B cell (primary cell): ENCODE results near the gene ZNF620. TPM values are rescaled to one million over a fixed set of nuclear protein-coding genes. Genes with fewer than 3 reads are reported as not detected.

ENCODE experiments used
- ATAC-seq: fragments of 200-7000 bp; cut with Tn5 transposase; one replicate; pipeline ENCODE4 v1.10.0; 2021; ENCODE audit warnings: low read depth, mild to moderate bottlenecking, moderate number of reproducible peaks, moderate library complexity
- CTCF ChIA-PET: fragments of 350-600 bp; sonication (Branson Sonifier 250); formaldehyde crosslinking; loops from one replicate; lab custom pipeline; 2021; ENCODE audit warnings: antibody characterized with exemption, inconsistent platforms; lab: Charles Lee
- POLR2A ChIA-PET: fragments of 350-600 bp; sonication (Branson Sonifier 250); formaldehyde crosslinking; loops from one replicate; lab custom pipeline; 2021; ENCODE audit warnings: antibody characterized with exemption; lab: Charles Lee
- DNase-seq: peaks from one replicate; pipeline ENCODE4 v3.0.0; 2013
- H2AFZ ChIP-seq: 2 replicates; pipeline ENCODE4 v1.6.1; 2012; ENCODE audit warnings: mild to moderate bottlenecking, low read depth, low read length; ENCODE audit not compliant: insufficient read depth, poor library complexity, severe bottlenecking
- H3K27ac ChIP-seq, 2 donors: 1 replicate in 1 of 2; 2 replicates in 1 of 2; pipeline ENCODE4 v1.5.1; 2012 to 2013; ENCODE audit warnings: low read length in 2 of 2, mild to moderate bottlenecking in 2 of 2, moderate library complexity in 1 of 2
- H3K27me3 ChIP-seq, 4 experiments: fragments of 200-600 bp in 1 of 4; sonication (generic) in 1 of 4; replicated peaks in 1 of 4; 1 replicate in 2 of 4; 2 replicates in 2 of 4; pipeline versions ENCODE4 v1.6.1 to v1.7.0; 2013 to 2016; ENCODE audit warnings: low read length in 3 of 4, mild to moderate bottlenecking in 2 of 4, mixed read lengths in 1 of 4, moderate library complexity in 1 of 4; ENCODE audit not compliant: insufficient read depth in 4 of 4, control insufficient read depth in 3 of 4; ENCODE audit errors: control extremely low read depth in 1 of 4
- H3K36me3 ChIP-seq, 2 experiments: replicated peaks in 1 of 2; 1 replicate in 1 of 2; 2 replicates in 1 of 2; pipeline versions ENCODE4 v1.6.1 to v1.7.1; 2013; ENCODE audit warnings: low read length in 1 of 2; ENCODE audit not compliant: insufficient read depth in 2 of 2, control insufficient read depth in 1 of 2; ENCODE audit errors: control extremely low read depth in 1 of 2, extremely low read depth in 1 of 2
- H3K4me1 ChIP-seq, 2 donors: fragments of 200-600 bp in 1 of 2; sonication (generic) in 1 of 2; 1 replicate in 1 of 2; 2 replicates in 1 of 2; pipeline versions ENCODE4 v1.5.1 to v1.6.1; 2013 to 2017; ENCODE audit warnings: low read length in 2 of 2; ENCODE audit not compliant: control insufficient read depth in 2 of 2, insufficient read depth in 2 of 2
- H3K4me2 ChIP-seq: replicated peaks from 2 replicates; pipeline ENCODE3; 2012; ENCODE audit warnings: mild to moderate bottlenecking, low read depth, low read length; ENCODE audit not compliant: poor library complexity, severe bottlenecking
- H3K4me3 ChIP-seq, 5 experiments: fragments of 200-600 bp in 1 of 5; sonication (generic) in 1 of 5; 1 replicate in 3 of 5; 2 replicates in 2 of 5; pipeline versions ENCODE4 v1.5.1 to v1.7.0; 2011 to 2016; ENCODE audit warnings: low read length in 4 of 5, mild to moderate bottlenecking in 4 of 5, low read depth in 2 of 5, control low read depth in 1 of 5, moderate library complexity in 1 of 5; ENCODE audit not compliant: insufficient read depth in 1 of 5; ENCODE audit errors: control extremely low read depth in 1 of 5, extremely low read depth in 1 of 5
- H3K79me2 ChIP-seq: fragments of 200-600 bp; sonication (generic); one replicate; pipeline ENCODE4 v1.6.0; 2016; ENCODE audit warnings: low read length; ENCODE audit not compliant: control insufficient read depth, insufficient read depth
- H3K9ac ChIP-seq: fragments of 200-600 bp; sonication (generic); 2 replicates; pipeline ENCODE4 v1.6.1; 2017; ENCODE audit warnings: mild to moderate bottlenecking, low read length, moderate library complexity
- H3K9me3 ChIP-seq, 3 donors: one replicate each; pipeline versions ENCODE4 v1.6.1 to v1.7.1; 2013; ENCODE audit warnings: low read length in 2 of 3; ENCODE audit not compliant: control insufficient read depth in 2 of 3, insufficient read depth in 1 of 3; ENCODE audit errors: control extremely low read depth in 1 of 3
- H4K20me1 ChIP-seq: 2 replicates; pipeline ENCODE4 v1.6.0; 2012; ENCODE audit warnings: mild to moderate bottlenecking, low read length; ENCODE audit not compliant: insufficient read depth, control insufficient read depth, poor library complexity, severe bottlenecking
- H3K27ac Mint-ChIP-seq: one replicate; pipeline ENCODE4 v1.8.0; 2021; ENCODE audit warnings: mixed read lengths
- H3K27me3 Mint-ChIP-seq: one replicate; pipeline ENCODE4 v1.8.0; 2021; ENCODE audit warnings: mixed read lengths
- H3K4me1 Mint-ChIP-seq: one replicate; pipeline ENCODE4 v1.8.0; 2021; ENCODE audit warnings: mixed read lengths
- H3K4me3 Mint-ChIP-seq: one replicate; pipeline ENCODE4 v1.8.0; 2021; ENCODE audit warnings: mixed read lengths
- H3K9me3 Mint-ChIP-seq: one replicate; pipeline ENCODE4 v1.8.0; 2022; ENCODE audit warnings: mixed read lengths; ENCODE audit not compliant: insufficient read depth
- EZH2 ChIP-seq: IDR thresholded peaks from 2 replicates; pipeline ENCODE4 v1.6.1; 2012; ENCODE audit warnings: borderline replicate concordance, low read depth, mild to moderate bottlenecking, moderate library complexity, low read length; ENCODE audit not compliant: insufficient read depth, poor library complexity, severe bottlenecking
- WGBS: methylation state at CpG from one replicate; pipeline ENCODE4 v1.1.5; 2013; ENCODE audit warnings: missing lambda C conversion rate; ENCODE audit not compliant: insufficient coverage; 5-methylcytosine and 5-hydroxymethylcytosine counted together
- intact Hi-C: fragments of 100-400 bp; cut with micrococcal nuclease; formaldehyde crosslinking; loops from one replicate; pipeline ENCODE4 v1.10.0; 2022
- polyA plus RNA-seq: library from polyadenylated mRNA; depleted of rRNA; stranded (reverse); fragments of >200 nt; gene quantifications from 2 replicates; pipeline ENCODE4 v1.2.3, GENCODE V29; 2012
- total RNA-seq, 2 donors: library from RNA; stranded (reverse); fragments of 120-200 nt in 1 of 2; gene quantifications; 1 replicate in 1 of 2; 2 replicates in 1 of 2; pipeline versions ENCODE4 v1.2.3 to v1.2.4, GENCODE V29; 2013 to 2022
- TF ChIP-seq, protein P1 (sequence below): fragments of 200-600 bp; IDR thresholded peaks from one replicate; pipeline ENCODE4 v1.8.0; 2022; ENCODE audit warnings: antibody characterized with exemption, mild to moderate bottlenecking

Gene ZNF620
- total and polyA plus RNA-seq, 2 donors (not counting 1 experiment from before 2014, with no cell fraction given): 1.2 to 6.6 TPM

DNA sequence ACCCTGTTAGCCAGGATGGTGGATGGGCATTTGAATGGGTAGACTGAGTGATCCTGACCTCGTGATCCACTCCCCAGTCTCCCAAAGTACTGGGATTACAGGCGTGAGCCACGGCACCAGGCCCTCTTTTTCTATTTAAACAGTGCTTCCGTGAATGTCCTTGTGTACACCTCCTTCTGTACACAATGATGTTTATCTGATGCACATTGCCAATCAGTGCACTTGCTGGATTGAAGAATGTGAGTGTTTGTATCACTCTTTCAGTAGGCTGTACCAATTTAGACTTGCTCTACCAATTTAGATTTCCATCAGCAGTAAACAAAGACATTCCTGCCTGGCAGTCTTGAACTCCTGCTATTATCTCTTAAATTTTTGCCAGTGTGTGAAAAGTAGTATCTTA, 37.8 kb upstream of the ZNF620 start:
- Histone ChIP-seq H4K20me1 (no peaks in the 10 kb centered on the region), H3K27me3 (no peaks in the 10 kb centered on the region), H2AFZ (no peak overlapping the region), H3K9me3 (no peaks in the 10 kb centered on the region), H3K9ac (no peak overlapping the region), H3K4me1 (no peaks in the 10 kb centered on the region), H3K4me2 (no peak overlapping the region), H3K79me2 (no peaks in the 10 kb centered on the region), H3K4me3 (no peak overlapping the region), H3K27ac (no peak overlapping the region), H3K36me3 (peaks cover 12 to 26% of the 10 kb centered on the region in 2 experiments)
- no peak overlapping the region for H3K4me3 Mint-ChIP-seq
- H3K4me1 Mint-ChIP-seq: no peaks in the 10 kb centered on the region
- H3K27ac Mint-ChIP-seq: no peak overlapping the region
- ChIA-PET CTCF (interaction anchor here (0.6 kb wide), 1 partner anchor 38 kb away, joined by 3 read pairs; the partner anchor contains the start of gene ZNF620), POLR2A (no interaction called here)
- H3K27me3 Mint-ChIP-seq: no peaks in the 10 kb centered on the region
- TF ChIP-seq, protein P1, sequence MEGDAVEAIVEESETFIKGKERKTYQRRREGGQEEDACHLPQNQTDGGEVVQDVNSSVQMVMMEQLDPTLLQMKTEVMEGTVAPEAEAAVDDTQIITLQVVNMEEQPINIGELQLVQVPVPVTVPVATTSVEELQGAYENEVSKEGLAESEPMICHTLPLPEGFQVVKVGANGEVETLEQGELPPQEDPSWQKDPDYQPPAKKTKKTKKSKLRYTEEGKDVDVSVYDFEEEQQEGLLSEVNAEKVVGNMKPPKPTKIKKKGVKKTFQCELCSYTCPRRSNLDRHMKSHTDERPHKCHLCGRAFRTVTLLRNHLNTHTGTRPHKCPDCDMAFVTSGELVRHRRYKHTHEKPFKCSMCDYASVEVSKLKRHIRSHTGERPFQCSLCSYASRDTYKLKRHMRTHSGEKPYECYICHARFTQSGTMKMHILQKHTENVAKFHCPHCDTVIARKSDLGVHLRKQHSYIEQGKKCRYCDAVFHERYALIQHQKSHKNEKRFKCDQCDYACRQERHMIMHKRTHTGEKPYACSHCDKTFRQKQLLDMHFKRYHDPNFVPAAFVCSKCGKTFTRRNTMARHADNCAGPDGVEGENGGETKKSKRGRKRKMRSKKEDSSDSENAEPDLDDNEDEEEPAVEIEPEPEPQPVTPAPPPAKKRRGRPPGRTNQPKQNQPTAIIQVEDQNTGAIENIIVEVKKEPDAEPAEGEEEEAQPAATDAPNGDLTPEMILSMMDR: no peak
- no peak for TF ChIP-seq EZH2
- ATAC-seq: no peak
- H3K9me3 Mint-ChIP-seq: no peaks in the 10 kb centered on the region
- no peak for DNase-seq
- intact Hi-C loops: no loop called here
- WGBS: 100% methylated on average over 3 of the region's 4 CpGs

DNA sequence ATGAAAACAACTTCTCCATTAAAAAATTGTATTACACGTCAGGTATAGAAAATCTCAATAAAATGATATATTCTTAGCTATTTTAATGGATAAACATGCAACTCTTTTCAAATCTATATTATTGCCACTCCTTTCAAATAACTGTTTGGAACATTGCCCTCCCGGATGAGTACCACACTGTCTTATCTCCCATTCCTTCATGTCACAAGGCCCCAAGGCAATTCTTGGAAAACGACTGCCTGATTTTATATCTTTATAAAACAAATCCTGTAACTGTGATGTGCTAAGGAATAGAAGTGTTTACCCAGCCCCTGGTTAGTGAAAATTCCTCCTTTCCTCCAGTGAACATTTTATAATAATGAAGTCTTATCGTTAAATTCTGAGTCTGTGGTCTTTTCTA, 35.1 kb upstream of the ZNF620 start:
- no peak overlapping the region for H3K4me3 ChIP-seq
- no peaks in the 10 kb centered on the region for H3K27me3 ChIP-seq
- Mint-ChIP-seq H3K9me3 (no peaks in the 10 kb centered on the region), H3K27ac (no peak overlapping the region), H3K4me3 (no peak overlapping the region), H3K27me3 (no peaks in the 10 kb centered on the region), H3K4me1 (no peaks in the 10 kb centered on the region)
- no peak overlapping the region for H3K27ac ChIP-seq
- no peaks in the 10 kb centered on the region for H3K9me3 ChIP-seq
- WGBS: 100% methylated on average over 1 of the region's 4 CpGs
- no peak overlapping the region for H2AFZ ChIP-seq
- no peak overlapping the region for H3K9ac ChIP-seq
- H3K79me2 ChIP-seq: no peaks in the 10 kb centered on the region
- no peaks in the 10 kb centered on the region for H3K4me1 ChIP-seq
- no peak for TF ChIP-seq EZH2
- TF ChIP-seq, protein P1: no peak
- POLR2A ChIA-PET: no interaction called here
- DNase-seq: no peak
- no peaks in the 10 kb centered on the region for H4K20me1 ChIP-seq
- intact Hi-C loops: no loop called here
- no peak for ATAC-seq
- CTCF ChIA-PET: interaction anchor here (0.7 kb wide), 1 partner anchor 14 kb away, joined by 4 read pairs; the partner anchor contains the start of gene RPL14
- H3K4me2 ChIP-seq: no peak overlapping the region
- H3K36me3 ChIP-seq: no peaks in the 10 kb centered on the region
